Measurements from ENCODE around the gene FBLN1. TPM values are rescaled to one million over a fixed set of nuclear protein-coding genes. Genes with fewer than 3 reads are reported as not detected.

Gene FBLN1
- total and polyA plus RNA-seq, 2 of the 13 experiments (the other 11 are each of a cell fraction or from before 2014, with no cell fraction given): 37.3 to 103 TPM

DNA sequence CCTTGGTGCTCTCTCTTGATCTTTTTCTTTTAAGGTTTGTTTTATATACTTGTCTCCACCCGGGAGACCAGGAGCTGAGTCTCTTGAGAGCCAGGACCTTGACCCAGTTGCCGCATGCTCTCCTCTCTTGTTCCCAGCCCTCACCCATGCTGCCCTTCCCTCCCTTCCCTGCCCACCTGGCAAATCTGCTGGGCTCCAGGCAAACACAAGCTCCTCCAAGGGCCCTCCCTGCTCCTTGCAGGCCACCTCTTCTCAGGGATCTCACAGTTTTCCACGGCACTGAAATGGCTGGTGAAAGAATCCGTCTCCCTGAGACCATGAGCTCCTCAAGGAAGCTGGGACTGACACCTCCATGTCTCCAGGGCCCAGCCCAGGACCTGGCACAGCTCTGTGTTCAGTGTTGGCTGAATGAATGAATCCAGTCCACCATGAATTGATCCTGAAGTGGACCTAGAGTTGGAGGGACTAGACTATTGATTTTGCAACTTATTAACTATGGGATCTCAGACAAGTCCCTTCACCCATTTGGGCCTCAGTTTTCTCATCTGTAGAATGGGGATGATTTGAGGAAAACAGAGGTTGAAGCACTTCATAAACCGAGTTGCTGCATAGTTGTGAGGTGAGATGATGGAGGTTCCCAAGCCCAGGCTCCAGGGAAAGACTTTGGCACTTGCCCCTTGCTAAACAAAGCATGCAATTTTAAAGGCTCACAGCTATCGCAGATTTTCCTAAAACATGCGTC, 25.1 kb upstream of the FBLN1 start (continued):
- TF ChIP-seq CENPX (CRISPR knock-in tag; IDR thresholded peaks at IDR 0.05) (no peak), ATF1 (CRISPR knock-in tag; IDR thresholded peaks at IDR 0.05) (no peak), ZMYM3 (CRISPR knock-in tag; IDR thresholded peaks at IDR 0.05) (peak; percentile 83), ZNF891 (CRISPR knock-in tag; IDR thresholded peaks at IDR 0.05) (no peak), NCOR1 (IDR thresholded peaks at IDR 0.05; ENCODE audit: borderline replicate concordance, low read length) (no peak), FLYWCH1 (CRISPR knock-in tag; IDR thresholded peaks at IDR 0.05) (no peak), MYC (CRISPR knock-in tag; IDR thresholded peaks at IDR 0.05; ENCODE audit: borderline replicate concordance) (no peak), GTF2F1 (IDR thresholded peaks at IDR 0.05; ENCODE audit: low read length) (no peak), NRL (CRISPR knock-in tag; IDR thresholded peaks at IDR 0.05; ENCODE audit: borderline replicate concordance) (0 out of 2 replicates have a peak, but pooled peaks have one; percentile 46), FOXJ3 (CRISPR knock-in tag; IDR thresholded peaks at IDR 0.05; ENCODE audit: borderline replicate concordance) (0 out of 2 replicates have a peak, but pooled peaks have one; percentile 4), ETV6 (CRISPR knock-in tag; conservative IDR thresholded peaks at IDR 0.05) (no peak)
- TF ChIP-seq, protein P1, sequence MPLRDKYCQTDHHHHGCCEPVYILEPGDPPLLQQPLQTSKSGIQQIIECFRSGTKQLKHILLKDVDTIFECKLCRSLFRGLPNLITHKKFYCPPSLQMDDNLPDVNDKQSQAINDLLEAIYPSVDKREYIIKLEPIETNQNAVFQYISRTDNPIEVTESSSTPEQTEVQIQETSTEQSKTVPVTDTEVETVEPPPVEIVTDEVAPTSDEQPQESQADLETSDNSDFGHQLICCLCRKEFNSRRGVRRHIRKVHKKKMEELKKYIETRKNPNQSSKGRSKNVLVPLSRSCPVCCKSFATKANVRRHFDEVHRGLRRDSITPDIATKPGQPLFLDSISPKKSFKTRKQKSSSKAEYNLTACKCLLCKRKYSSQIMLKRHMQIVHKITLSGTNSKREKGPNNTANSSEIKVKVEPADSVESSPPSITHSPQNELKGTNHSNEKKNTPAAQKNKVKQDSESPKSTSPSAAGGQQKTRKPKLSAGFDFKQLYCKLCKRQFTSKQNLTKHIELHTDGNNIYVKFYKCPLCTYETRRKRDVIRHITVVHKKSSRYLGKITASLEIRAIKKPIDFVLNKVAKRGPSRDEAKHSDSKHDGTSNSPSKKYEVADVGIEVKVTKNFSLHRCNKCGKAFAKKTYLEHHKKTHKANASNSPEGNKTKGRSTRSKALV (CRISPR knock-in tag; IDR thresholded peaks at IDR 0.05): no peak
- TF ChIP-seq, protein P2, sequence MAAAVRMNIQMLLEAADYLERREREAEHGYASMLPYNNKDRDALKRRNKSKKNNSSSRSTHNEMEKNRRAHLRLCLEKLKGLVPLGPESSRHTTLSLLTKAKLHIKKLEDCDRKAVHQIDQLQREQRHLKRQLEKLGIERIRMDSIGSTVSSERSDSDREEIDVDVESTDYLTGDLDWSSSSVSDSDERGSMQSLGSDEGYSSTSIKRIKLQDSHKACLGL (CRISPR knock-in tag; IDR thresholded peaks at IDR 0.05): no peak
- TF ChIP-seq, protein P3, sequence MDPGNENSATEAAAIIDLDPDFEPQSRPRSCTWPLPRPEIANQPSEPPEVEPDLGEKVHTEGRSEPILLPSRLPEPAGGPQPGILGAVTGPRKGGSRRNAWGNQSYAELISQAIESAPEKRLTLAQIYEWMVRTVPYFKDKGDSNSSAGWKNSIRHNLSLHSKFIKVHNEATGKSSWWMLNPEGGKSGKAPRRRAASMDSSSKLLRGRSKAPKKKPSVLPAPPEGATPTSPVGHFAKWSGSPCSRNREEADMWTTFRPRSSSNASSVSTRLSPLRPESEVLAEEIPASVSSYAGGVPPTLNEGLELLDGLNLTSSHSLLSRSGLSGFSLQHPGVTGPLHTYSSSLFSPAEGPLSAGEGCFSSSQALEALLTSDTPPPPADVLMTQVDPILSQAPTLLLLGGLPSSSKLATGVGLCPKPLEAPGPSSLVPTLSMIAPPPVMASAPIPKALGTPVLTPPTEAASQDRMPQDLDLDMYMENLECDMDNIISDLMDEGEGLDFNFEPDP (CRISPR knock-in tag; conservative IDR thresholded peaks at IDR 0.05): no peak
- TF ChIP-seq, protein P4, sequence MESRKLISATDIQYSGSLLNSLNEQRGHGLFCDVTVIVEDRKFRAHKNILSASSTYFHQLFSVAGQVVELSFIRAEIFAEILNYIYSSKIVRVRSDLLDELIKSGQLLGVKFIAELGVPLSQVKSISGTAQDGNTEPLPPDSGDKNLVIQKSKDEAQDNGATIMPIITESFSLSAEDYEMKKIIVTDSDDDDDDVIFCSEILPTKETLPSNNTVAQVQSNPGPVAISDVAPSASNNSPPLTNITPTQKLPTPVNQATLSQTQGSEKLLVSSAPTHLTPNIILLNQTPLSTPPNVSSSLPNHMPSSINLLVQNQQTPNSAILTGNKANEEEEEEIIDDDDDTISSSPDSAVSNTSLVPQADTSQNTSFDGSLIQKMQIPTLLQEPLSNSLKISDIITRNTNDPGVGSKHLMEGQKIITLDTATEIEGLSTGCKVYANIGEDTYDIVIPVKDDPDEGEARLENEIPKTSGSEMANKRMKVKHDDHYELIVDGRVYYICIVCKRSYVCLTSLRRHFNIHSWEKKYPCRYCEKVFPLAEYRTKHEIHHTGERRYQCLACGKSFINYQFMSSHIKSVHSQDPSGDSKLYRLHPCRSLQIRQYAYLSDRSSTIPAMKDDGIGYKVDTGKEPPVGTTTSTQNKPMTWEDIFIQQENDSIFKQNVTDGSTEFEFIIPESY (CRISPR knock-in tag; IDR thresholded peaks at IDR 0.05): no peak

All from HepG2 (cell line).